Measurements from ENCODE around the gene PHAF1.

Gene PHAF1

DNA sequence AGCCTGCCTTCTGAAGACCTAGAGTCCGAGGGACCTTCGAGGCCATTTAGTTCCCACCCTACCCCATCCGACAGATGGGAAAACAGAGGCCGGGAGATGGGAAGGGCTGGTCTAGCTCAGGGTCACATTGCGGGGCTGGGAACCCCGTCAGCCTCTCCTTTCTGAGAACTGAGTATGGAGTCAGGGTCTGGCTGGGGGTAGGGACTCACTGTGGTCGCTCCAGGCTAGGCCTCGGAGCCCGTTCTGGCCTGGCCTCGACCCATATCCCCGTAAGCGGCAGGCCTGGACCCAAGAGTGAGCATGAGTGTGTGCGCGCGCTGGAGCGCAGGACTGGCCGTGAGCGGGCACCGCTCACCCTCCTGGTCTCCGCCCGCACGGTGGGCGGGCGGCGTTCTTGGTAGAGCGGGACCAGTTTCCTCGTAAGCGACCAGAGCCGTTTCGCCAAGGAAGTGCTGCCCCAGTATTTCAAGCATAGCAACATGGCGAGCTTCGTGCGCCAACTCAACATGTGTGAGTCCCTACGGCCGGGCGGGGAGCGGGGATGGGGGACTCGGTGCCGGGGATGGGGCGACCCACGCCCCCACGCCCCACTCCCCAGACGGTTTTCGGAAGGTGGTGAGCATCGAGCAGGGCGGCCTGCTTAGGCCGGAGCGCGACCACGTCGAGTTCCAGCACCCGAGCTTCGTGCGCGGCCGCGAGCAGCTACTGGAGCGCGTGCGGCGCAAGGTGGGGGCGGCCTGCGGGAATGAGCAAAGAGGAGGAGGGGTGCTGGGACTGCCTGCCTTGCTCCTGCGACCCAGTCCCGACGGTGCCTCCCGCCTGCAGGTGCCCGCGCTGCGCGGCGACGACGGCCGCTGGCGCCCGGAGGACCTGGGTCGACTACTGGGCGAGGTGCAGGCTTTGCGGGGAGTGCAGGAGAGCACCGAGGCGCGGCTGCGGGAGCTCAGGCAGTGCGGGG, 55.7 kb downstream of the PHAF1 start:
- no peak for FAIRE-seq

GRCh38 chr16:67166110-67166547, 56.4 kb downstream of the PHAF1 start:
- FAIRE-seq, result no peak

GRCh38 chr16:67166598-67167168, 56.9 kb downstream of the PHAF1 start:
- no peak for FAIRE-seq

- no peak for FAIRE-seq
These were observed 57.8 kb downstream of the PHAF1 start for GRCh38 chr16:67167588-67167987.

- FAIRE-seq, result no peak
These were observed 59.3 kb downstream of the PHAF1 start for GRCh38 chr16:67169011-67169451.

DNA sequence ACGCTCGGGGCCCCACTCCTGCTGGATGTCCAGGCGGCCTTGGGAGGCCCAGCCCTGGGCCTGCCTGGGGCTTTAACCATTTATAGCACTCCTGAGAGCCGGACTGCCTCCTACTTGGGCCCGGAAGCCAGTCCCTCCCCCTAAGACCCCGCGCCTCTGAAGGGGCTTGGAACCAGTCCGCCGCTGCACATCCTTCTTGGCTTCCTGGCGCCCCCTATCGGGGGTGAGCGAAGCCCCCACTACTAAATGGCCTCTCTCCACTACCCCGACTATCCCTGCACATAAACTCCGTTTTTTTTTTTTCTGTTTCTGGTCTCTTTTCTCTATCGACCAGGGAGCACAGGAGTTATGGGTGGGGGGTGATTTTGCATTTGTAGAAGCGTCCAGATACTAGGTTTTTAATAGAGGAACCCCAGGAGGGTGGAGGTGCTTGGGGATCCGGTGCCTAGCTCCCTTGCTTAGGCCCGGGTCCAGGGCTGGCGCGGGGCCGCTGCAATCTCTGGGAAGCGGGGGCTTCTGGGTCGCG, 60.0 kb downstream of the PHAF1 start:
- FAIRE-seq, result no peak

- no peak for FAIRE-seq
These were observed 60.6 kb downstream of the PHAF1 start, which contains the start of gene NOL3 for GRCh38 chr16:67170168-67170948. Gene NOL3, plus strand, starts transcription at chr16:67170538.

GRCh38 chr16:67170949-67171649, 61.4 kb downstream of the PHAF1 start:
- FAIRE-seq, result no peak

DNA sequence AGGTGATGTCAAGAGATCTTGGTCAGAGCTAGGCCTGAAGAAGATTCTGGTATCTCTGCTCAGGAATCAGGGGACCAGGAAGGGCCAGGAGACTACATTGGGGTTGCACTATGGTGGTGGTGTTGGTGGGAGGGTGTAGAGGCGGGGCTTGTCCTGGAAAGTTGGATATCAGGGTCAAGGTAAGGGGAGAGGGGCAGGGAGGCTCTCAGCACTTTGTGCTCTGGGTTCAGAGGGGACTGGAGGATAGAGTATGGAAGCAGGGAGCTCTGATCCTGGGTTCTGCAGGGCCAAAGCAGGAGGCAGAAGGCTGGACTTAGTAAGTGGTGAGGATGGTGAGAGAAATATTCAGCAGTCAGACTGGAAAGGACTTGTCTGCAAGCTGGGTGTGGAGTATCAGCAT, 63.6 kb downstream of the PHAF1 start:
- FAIRE-seq, result no peak

DNA sequence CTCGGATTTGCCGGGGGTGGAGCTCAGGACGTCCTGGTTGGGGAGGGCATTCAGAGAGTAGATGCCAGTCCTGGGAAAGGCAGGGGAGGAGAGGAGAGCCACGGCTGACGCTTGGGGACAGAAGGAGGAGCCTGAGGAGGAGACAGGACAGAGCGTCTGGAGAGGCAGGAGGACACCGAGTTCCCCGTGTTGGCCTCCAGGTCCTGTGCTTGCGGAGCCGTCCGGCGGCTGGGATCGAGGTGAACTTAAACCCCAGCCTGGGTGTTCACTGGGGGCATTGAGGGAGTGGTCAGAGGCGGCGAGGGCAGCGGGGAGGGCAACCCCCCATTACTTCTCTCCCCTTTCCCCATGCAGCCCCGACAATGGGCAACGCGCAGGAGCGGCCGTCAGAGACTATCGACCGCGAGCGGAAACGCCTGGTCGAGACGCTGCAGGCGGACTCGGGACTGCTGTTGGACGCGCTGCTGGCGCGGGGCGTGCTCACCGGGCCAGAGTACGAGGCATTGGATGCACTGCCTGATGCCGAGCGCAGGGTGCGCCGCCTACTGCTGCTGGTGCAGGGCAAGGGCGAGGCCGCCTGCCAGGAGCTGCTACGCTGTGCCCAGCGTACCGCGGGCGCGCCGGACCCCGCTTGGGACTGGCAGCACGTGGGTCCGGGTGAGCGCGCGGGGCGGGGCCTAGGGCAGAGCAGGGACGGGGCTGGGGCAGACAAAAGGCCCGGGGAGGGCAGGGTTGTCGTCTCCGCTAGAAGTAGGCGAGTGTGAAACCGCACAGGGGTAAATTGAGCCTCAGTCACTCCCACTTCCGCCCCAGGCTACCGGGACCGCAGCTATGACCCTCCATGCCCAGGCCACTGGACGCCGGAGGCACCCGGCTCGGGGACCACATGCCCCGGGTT, 64.3 kb downstream of the PHAF1 start:
- FAIRE-seq, result no peak

DNA sequence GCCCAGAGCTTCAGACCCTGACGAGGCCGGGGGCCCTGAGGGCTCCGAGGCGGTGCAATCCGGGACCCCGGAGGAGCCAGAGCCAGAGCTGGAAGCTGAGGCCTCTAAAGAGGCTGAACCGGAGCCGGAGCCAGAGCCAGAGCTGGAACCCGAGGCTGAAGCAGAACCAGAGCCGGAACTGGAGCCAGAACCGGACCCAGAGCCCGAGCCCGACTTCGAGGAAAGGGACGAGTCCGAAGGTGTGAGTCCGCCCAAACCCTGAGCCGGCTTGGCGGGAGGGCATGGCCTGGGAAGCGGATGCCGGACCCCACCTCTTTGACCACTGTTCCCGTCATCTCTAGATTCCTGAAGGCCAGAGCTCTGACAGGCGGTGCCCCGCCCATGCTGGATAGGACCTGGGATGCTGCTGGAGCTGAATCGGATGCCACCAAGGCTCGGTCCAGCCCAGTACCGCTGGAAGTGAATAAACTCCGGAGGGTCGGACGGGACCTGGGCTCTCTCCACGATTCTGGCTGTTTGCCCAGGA, 65.0 kb downstream of the PHAF1 start:
- FAIRE-seq, result no peak

- no peak for FAIRE-seq
These were observed 66.9 kb downstream of the PHAF1 start for GRCh38 chr16:67176662-67177061.

- FAIRE-seq, result no peak
These were observed 68.3 kb downstream of the PHAF1 start for GRCh38 chr16:67177743-67178699.

DNA sequence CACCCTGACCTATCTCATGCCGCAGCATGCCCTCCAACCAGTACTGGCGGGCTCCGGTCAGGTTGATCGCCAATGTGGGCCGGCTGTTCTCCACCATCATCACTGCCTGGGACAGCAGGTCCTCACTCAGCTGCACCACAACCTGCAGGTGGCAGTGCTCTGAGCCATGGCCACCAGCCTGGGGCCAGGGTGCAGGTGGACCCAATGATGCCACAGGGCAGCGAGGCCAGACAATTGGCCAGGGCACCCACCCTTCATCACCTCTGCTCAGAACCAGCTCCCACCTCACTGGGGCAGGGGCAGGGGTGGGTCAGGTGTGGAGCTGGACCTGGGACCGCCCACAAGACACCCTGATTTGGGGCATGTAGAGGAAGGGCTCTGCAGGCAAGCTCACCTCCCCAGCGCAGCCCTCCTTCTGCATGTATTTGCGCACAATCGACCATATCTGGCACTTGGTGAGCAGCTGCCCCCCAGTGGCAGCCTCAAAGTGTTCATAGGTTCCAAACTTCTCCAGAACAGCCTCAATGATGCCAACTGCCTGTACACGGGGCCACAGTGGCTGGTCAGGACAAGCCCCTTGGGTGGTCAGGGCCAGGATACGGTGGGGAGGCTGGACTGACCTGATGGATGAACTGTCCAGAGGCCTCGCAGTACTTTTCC, 69.8 kb downstream of the PHAF1 start:
- FAIRE-seq, result no peak

DNA sequence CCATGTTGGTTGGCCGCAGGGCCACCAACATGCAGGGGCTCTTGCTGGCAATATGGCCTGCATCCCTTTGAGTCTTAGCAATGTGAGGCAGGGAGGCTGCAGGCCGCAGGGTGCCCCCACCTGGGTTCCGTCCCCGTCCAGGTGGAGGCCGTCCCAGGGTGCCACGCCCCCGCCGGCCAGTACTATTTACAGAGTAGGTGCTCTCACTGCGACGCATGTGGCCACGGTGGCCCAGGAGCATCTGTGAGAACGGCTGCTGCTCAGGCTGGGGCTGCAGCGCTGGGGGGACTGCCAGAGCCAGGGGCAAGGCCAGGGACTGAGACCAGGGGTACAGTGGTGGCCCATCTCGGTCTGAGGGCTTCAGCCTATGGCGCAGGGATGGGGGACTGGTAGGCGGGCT, 70.4 kb downstream of the PHAF1 start:
- FAIRE-seq, result no peak

GRCh38 chr16:67181346-67181745, 71.6 kb downstream of the PHAF1 start:
- FAIRE-seq, result no peak

- no peak for FAIRE-seq
These were observed 72.5 kb downstream of the PHAF1 start for GRCh38 chr16:67182288-67182687.

DNA sequence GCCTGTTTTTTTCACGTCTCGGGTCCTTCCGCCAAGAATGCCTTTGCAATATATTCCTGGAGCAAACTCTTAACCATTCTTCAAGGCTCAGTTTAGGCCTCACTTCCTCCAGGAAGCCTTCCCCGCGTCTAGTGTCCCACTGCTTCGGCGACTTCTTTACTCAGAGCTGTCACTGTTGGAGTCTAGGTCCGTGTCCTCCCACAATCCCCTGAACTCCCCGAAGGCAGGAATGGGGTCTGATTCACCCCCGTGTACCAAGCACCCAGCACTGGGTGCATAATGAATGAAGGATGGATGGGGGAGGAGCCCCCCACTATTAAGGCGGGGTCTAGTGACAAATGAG, 73.5 kb downstream of the PHAF1 start:
- FAIRE-seq, result no peak
